Endodermal cell (in vitro differentiated cells): ENCODE measurements around the gene KIRREL3. TPM values are rescaled to one million over a fixed set of nuclear protein-coding genes. Genes with fewer than 3 reads are reported as not detected.

Experiments used
- DNase-seq: peaks from one replicate; pipeline ENCODE4 v3.0.0-alpha.2; 2017
- H3K27ac ChIP-seq: 2 replicates; pipeline ENCODE4 v1.5.1; 2013; ENCODE audit warnings: mild to moderate bottlenecking, low read depth, low read length, moderate library complexity
- H3K27me3 ChIP-seq: 2 replicates; pipeline ENCODE4 v1.6.1; 2013; ENCODE audit warnings: mild to moderate bottlenecking, low read length, moderate library complexity; ENCODE audit not compliant: insufficient read depth, control insufficient read depth, poor library complexity, severe bottlenecking
- H3K36me3 ChIP-seq: 2 replicates; pipeline ENCODE4 v1.7.0; 2013; ENCODE audit warnings: mild to moderate bottlenecking, low read length, moderate library complexity; ENCODE audit not compliant: control insufficient read depth, insufficient read depth
- H3K4me1 ChIP-seq: one replicate; pipeline ENCODE4 v1.7.0; 2013; ENCODE audit warnings: low read length; ENCODE audit not compliant: control insufficient read depth, insufficient read depth
- H3K4me3 ChIP-seq: 2 replicates; pipeline ENCODE4 v1.5.1; 2013; ENCODE audit warnings: mild to moderate bottlenecking, low read length, moderate library complexity
- H3K9ac ChIP-seq: 2 replicates; pipeline ENCODE4 v1.6.1; 2013; ENCODE audit warnings: mild to moderate bottlenecking, low read length, moderate library complexity; ENCODE audit not compliant: poor library complexity, severe bottlenecking; ENCODE audit errors: extremely low read depth
- H3K9me3 ChIP-seq: 2 replicates; pipeline ENCODE4 v1.6.1; 2013; ENCODE audit warnings: mild to moderate bottlenecking, low read length, moderate library complexity; ENCODE audit not compliant: control insufficient read depth
- H3K27ac Mint-ChIP-seq: 2 replicates; pipeline ENCODE4 v1.8.0; 2020; ENCODE audit warnings: mixed read lengths
- H3K27me3 Mint-ChIP-seq: 2 replicates; pipeline ENCODE4 v1.8.0; 2021; ENCODE audit warnings: mild to moderate bottlenecking, mixed read lengths; ENCODE audit not compliant: insufficient read depth
- H3K36me3 Mint-ChIP-seq: 2 replicates; pipeline ENCODE4 v1.8.0; 2020; ENCODE audit warnings: low read depth, mixed read lengths
- H3K4me1 Mint-ChIP-seq: 2 replicates; pipeline ENCODE4 v1.8.0; 2020; ENCODE audit warnings: mixed read lengths
- H3K4me3 Mint-ChIP-seq: 2 replicates; pipeline ENCODE4 v1.8.0; 2020; ENCODE audit warnings: mild to moderate bottlenecking, moderate library complexity, mixed read lengths
- H3K9me3 Mint-ChIP-seq: 2 replicates; pipeline ENCODE4 v1.8.0; 2020; ENCODE audit warnings: mild to moderate bottlenecking, mixed read lengths
- CTCF ChIP-seq: fragments of 200-600 bp; sonication (generic); conservative IDR thresholded peaks from 2 replicates; pipeline ENCODE4 v1.5.0; 2021; ENCODE audit warnings: antibody characterized with exemption, mild to moderate bottlenecking
- WGBS, 2 experiments: methylation state at CpG; one replicate each; pipeline versions ENCODE4 v1.1.5 to v1.1.7; 2013; ENCODE audit warnings: missing lambda C conversion rate in 2 of 2, mixed read lengths in 1 of 2; ENCODE audit not compliant: insufficient coverage in 1 of 2, insufficient read length in 1 of 2; 5-methylcytosine and 5-hydroxymethylcytosine counted together
- total RNA-seq, 2 donors: library from RNA; stranded (reverse); fragmentation: NEBNext Ultra II Directional in 1 of 2; extraction: Animal tissue kit (Norgen Biotek cat#: 25700) in 1 of 2; gene quantifications; 2 replicates in 1 of 2; 3 replicates in 1 of 2; pipeline ENCODE4 v1.2.1, GENCODE V29; 2021

KIRREL3 gene
- total RNA-seq, 2 donors from 2014 or later = 1.1 to 1.4 TPM

GRCh38 chr11:126669416-126669815 lies 331.2 kb downstream of the KIRREL3 start:
- H3K4me3 ChIP-seq = no peak overlapping the region
- DNase-seq = no peak
- H3K9ac ChIP-seq = no peak overlapping the region
- no peaks in the 10 kb centered on the region for H3K36me3 Mint-ChIP-seq
- H3K36me3 ChIP-seq = no peaks in the 10 kb centered on the region
- H3K27ac Mint-ChIP-seq = no peak overlapping the region
- no peak overlapping the region for H3K4me3 Mint-ChIP-seq
- no peaks in the 10 kb centered on the region for H3K9me3 Mint-ChIP-seq
- no peaks in the 10 kb centered on the region for H3K4me1 Mint-ChIP-seq
- peaks cover 6% of the 10 kb centered on the region for H3K27me3 ChIP-seq
- H3K27me3 Mint-ChIP-seq = peaks cover 3% of the 10 kb centered on the region
- H3K9me3 ChIP-seq = no peaks in the 10 kb centered on the region
- no peak for TF ChIP-seq CTCF
- H3K27ac ChIP-seq = no peak overlapping the region
- 82 to 100% methylated on average over 1 to 5 of the region's 5 CpGs for WGBS, 2 experiments
- no peaks in the 10 kb centered on the region for H3K4me1 ChIP-seq

GRCh38 chr11:126664643-126665042 lies 335.9 kb downstream of the KIRREL3 start:
- H3K9ac ChIP-seq = no peak overlapping the region
- WGBS, 2 experiments = 98% methylated on average over 2 of the region's 2 CpGs; no CpG with 5 or more reads in 1 of the 2 experiments
- H3K4me3 Mint-ChIP-seq = no peak overlapping the region
- peaks cover 2% of the 10 kb centered on the region for H3K4me1 Mint-ChIP-seq
- no peak overlapping the region for H3K27ac Mint-ChIP-seq
- no peaks in the 10 kb centered on the region for H3K9me3 ChIP-seq
- H3K4me1 ChIP-seq = no peaks in the 10 kb centered on the region
- no peaks in the 10 kb centered on the region for H3K9me3 Mint-ChIP-seq
- no peak for DNase-seq
- no peaks in the 10 kb centered on the region for H3K36me3 Mint-ChIP-seq
- no peak overlapping the region for H3K4me3 ChIP-seq
- TF ChIP-seq CTCF = no peak
- H3K27me3 ChIP-seq = no peaks in the 10 kb centered on the region
- no peaks in the 10 kb centered on the region for H3K36me3 ChIP-seq
- no peak overlapping the region for H3K27ac ChIP-seq
- peaks cover 13% of the 10 kb centered on the region for H3K27me3 Mint-ChIP-seq

- H3K27ac ChIP-seq = no peak overlapping the region
- H3K9me3 Mint-ChIP-seq = no peaks in the 10 kb centered on the region
- no peak overlapping the region for H3K4me3 Mint-ChIP-seq
- 93 to 100% methylated on average over 1 to 3 of the region's 3 CpGs for WGBS, 2 experiments
- H3K9me3 ChIP-seq = no peaks in the 10 kb centered on the region
- H3K27me3 ChIP-seq = no peaks in the 10 kb centered on the region
- H3K27ac Mint-ChIP-seq = no peak overlapping the region
- H3K36me3 Mint-ChIP-seq = no peaks in the 10 kb centered on the region
- H3K4me1 Mint-ChIP-seq = peaks cover 2% of the 10 kb centered on the region
- H3K27me3 Mint-ChIP-seq = peaks cover 13% of the 10 kb centered on the region
- TF ChIP-seq CTCF = no peak
- no peaks in the 10 kb centered on the region for H3K4me1 ChIP-seq
- DNase-seq = no peak
- H3K4me3 ChIP-seq = no peak overlapping the region
- no peaks in the 10 kb centered on the region for H3K36me3 ChIP-seq
- no peak overlapping the region for H3K9ac ChIP-seq
These were observed 336.6 kb downstream of the KIRREL3 start for GRCh38 chr11:126663749-126664592.
